Naive B cell (primary cell): Measurements from ENCODE around the gene FAM3D. TPM values are rescaled to one million over a fixed set of nuclear protein-coding genes. Genes with fewer than 3 reads are reported as not detected.
"Not testable (repeated sequence)": the region's sequence is repeated elsewhere in the genome, so short reads cannot be mapped to it uniquely, and the experiment has no call there.

Source experiments
- ATAC-seq, 2 donors: fragments of 150-1000 bp; cut with Tn5 transposase; 2 replicates each; pipeline ENCODE4 v1.10.0; 2021; ENCODE audit warnings: low read depth in 2 of 2, mild to moderate bottlenecking in 2 of 2, moderate library complexity in 2 of 2
- DNase-seq: peaks from one replicate; pipeline ENCODE4 v3.0.0; 2022
- H3K27ac Mint-ChIP-seq, 6 donors: one replicate each; pipeline ENCODE4 v1.8.0; 2020 to 2022; ENCODE audit warnings: mild to moderate bottlenecking in 6 of 6, mixed read lengths in 6 of 6, moderate library complexity in 5 of 6, inconsistent platforms in 2 of 6
- H3K27me3 Mint-ChIP-seq, 3 donors: one replicate each; pipeline ENCODE4 v1.8.0; 2021 to 2022; ENCODE audit warnings: mixed read lengths in 3 of 3, mild to moderate bottlenecking in 1 of 3
- H3K36me3 Mint-ChIP-seq, 2 donors: one replicate each; pipeline ENCODE4 v1.8.0; 2020 to 2022; ENCODE audit warnings: mixed read lengths in 2 of 2, inconsistent platforms in 1 of 2, mild to moderate bottlenecking in 1 of 2
- H3K4me1 Mint-ChIP-seq, 3 donors: one replicate each; pipeline ENCODE4 v1.8.0; 2020 to 2022; ENCODE audit warnings: mixed read lengths in 3 of 3, inconsistent platforms in 1 of 3, mild to moderate bottlenecking in 1 of 3, moderate library complexity in 1 of 3
- H3K4me3 Mint-ChIP-seq, 8 donors: one replicate each; pipeline ENCODE4 v1.8.0; 2020 to 2022; ENCODE audit warnings: mild to moderate bottlenecking in 8 of 8, mixed read lengths in 8 of 8, moderate library complexity in 8 of 8, inconsistent platforms in 2 of 8
- H3K9me3 Mint-ChIP-seq, 7 donors: one replicate each; pipeline ENCODE4 v1.8.0; 2020 to 2022; ENCODE audit warnings: mixed read lengths in 7 of 7, mild to moderate bottlenecking in 5 of 7, inconsistent platforms in 2 of 7, moderate library complexity in 1 of 7
- polyA plus RNA-seq, 6 donors: library from polyadenylated mRNA; unstranded; fragments of 300-500 nt; fragmentation: Illumina TruSeq; gene quantifications; one replicate each; pipeline ENCODE4 v1.2.3, GENCODE V29; 2021; ENCODE audit warnings: low read depth in 6 of 6

Gene FAM3D
- not detected for polyA plus RNA-seq

- Mint-ChIP-seq H3K36me3 (no peaks in the 10 kb centered on the region), H3K27ac (peak within 1 kb of the TSS in 1 of 6 donors; percentile 31), H3K4me1 (peaks cover 0 to 6% (median 0%) of the 10 kb centered on the region in 3 donors), H3K4me3 (no peak within 1 kb of the TSS), H3K9me3 (peaks cover 0 to 3% (median 0%) of the 10 kb centered on the region in 7 donors), H3K27me3 (no peaks in the 10 kb centered on the region)
- no peak for DNase-seq
- no peak for ATAC-seq
Observed at GRCh38 chr3:58666683-58667082, at the start of gene FAM3D. FAM3D (minus strand) TSS chr3:58666774; CDS start chr3:58655563, 11,211 bp downstream.

- DNase-seq (no peak), ATAC-seq (no peak)
- H3K4me3 Mint-ChIP-seq: no peak overlapping the region
- no peaks in the 10 kb centered on the region for H3K36me3 Mint-ChIP-seq
- H3K4me1 Mint-ChIP-seq: no peaks in the 10 kb centered on the region
- H3K27ac Mint-ChIP-seq: no peak overlapping the region
- peaks cover 0 to 2% (median 0%) of the 10 kb centered on the region in 7 donors for H3K9me3 Mint-ChIP-seq
- H3K27me3 Mint-ChIP-seq: no peaks in the 10 kb centered on the region
Observed at GRCh38 chr3:58713715-58714401, 47.3 kb upstream of the FAM3D start.

- DNase-seq (no peak), ATAC-seq (no peak)
- H3K4me1 Mint-ChIP-seq: no peaks in the 10 kb centered on the region
- H3K9me3 Mint-ChIP-seq: peaks cover 0 to 2% (median 0%) of the 10 kb centered on the region in 7 donors
- no peaks in the 10 kb centered on the region for H3K27me3 Mint-ChIP-seq
- H3K27ac Mint-ChIP-seq: no peak overlapping the region
- H3K4me3 Mint-ChIP-seq: no peak overlapping the region
- H3K36me3 Mint-ChIP-seq: no peaks in the 10 kb centered on the region
Observed at GRCh38 chr3:58711871-58712270, 45.3 kb upstream of the FAM3D start.

GRCh38 chr3:58708983-58709382 lies 42.4 kb upstream of the FAM3D start:
- H3K27me3 Mint-ChIP-seq, DNase-seq, ATAC-seq, H3K27ac Mint-ChIP-seq, H3K36me3 Mint-ChIP-seq, H3K4me1 Mint-ChIP-seq, H3K4me3 Mint-ChIP-seq, H3K9me3 Mint-ChIP-seq: not testable (repeated sequence)

GRCh38 chr3:58708116-58708791 lies 41.7 kb upstream of the FAM3D start:
- H3K4me3 Mint-ChIP-seq: peak overlapping the region in 1 of 8 donors; percentile 28
- no peak for ATAC-seq

GRCh38 chr3:58707390-58707930 lies 40.9 kb upstream of the FAM3D start:
- DNase-seq: no peak
- H3K4me3 Mint-ChIP-seq: no peak overlapping the region
- H3K36me3 Mint-ChIP-seq: no peaks in the 10 kb centered on the region
- no peaks in the 10 kb centered on the region for H3K4me1 Mint-ChIP-seq
- ATAC-seq: no peak
- no peaks in the 10 kb centered on the region for H3K27me3 Mint-ChIP-seq
- H3K9me3 Mint-ChIP-seq: no peaks in the 10 kb centered on the region
- H3K27ac Mint-ChIP-seq: peak overlapping the region in 1 of 6 donors; percentile 23

More at GRCh38 chr3:58708116-58708791, 41.7 kb upstream of the FAM3D start:
- H3K27ac Mint-ChIP-seq: no peak overlapping the region
- no peaks in the 10 kb centered on the region for H3K36me3 Mint-ChIP-seq
- DNase-seq: no peak
- H3K27me3 Mint-ChIP-seq: no peaks in the 10 kb centered on the region
- H3K4me1 Mint-ChIP-seq: no peaks in the 10 kb centered on the region
- H3K9me3 Mint-ChIP-seq: no peaks in the 10 kb centered on the region

- Mint-ChIP-seq H3K27me3 (no peaks in the 10 kb centered on the region), H3K36me3 (no peaks in the 10 kb centered on the region), H3K4me3 (no peak overlapping the region), H3K27ac (no peak overlapping the region), H3K4me1 (no peaks in the 10 kb centered on the region), H3K9me3 (no peaks in the 10 kb centered on the region)
- ATAC-seq (no peak), DNase-seq (no peak)
Observed at GRCh38 chr3:58706395-58707167, 40.0 kb upstream of the FAM3D start.

- DNase-seq (no peak), ATAC-seq (no peak)
- H3K36me3 Mint-ChIP-seq: no peaks in the 10 kb centered on the region
- no peak overlapping the region for H3K4me3 Mint-ChIP-seq
- no peak overlapping the region for H3K27ac Mint-ChIP-seq
- no peaks in the 10 kb centered on the region for H3K27me3 Mint-ChIP-seq
- H3K9me3 Mint-ChIP-seq: no peaks in the 10 kb centered on the region
- no peaks in the 10 kb centered on the region for H3K4me1 Mint-ChIP-seq
Observed at GRCh38 chr3:58704745-58705144, 38.2 kb upstream of the FAM3D start.

- not testable (repeated sequence) for H3K4me1 Mint-ChIP-seq, DNase-seq, ATAC-seq, H3K36me3 Mint-ChIP-seq, H3K27me3 Mint-ChIP-seq, H3K9me3 Mint-ChIP-seq, H3K27ac Mint-ChIP-seq, H3K4me3 Mint-ChIP-seq
Observed at GRCh38 chr3:58704304-58704703, 37.7 kb upstream of the FAM3D start.

- no peaks in the 10 kb centered on the region for H3K4me1 Mint-ChIP-seq
- peaks cover 0 to 6% (median 3%) of the 10 kb centered on the region in 7 donors for H3K9me3 Mint-ChIP-seq
- H3K27ac Mint-ChIP-seq: no peak overlapping the region
- ATAC-seq: no peak
- DNase-seq: no peak
- H3K27me3 Mint-ChIP-seq: no peaks in the 10 kb centered on the region
- H3K36me3 Mint-ChIP-seq: no peaks in the 10 kb centered on the region
- no peak overlapping the region for H3K4me3 Mint-ChIP-seq
Observed at GRCh38 chr3:58698246-58698645, 31.7 kb upstream of the FAM3D start.

- no peak overlapping the region for H3K27ac Mint-ChIP-seq
- DNase-seq (no peak), ATAC-seq (no peak)
- no peaks in the 10 kb centered on the region for H3K27me3 Mint-ChIP-seq
- H3K4me3 Mint-ChIP-seq: no peak overlapping the region
- no peaks in the 10 kb centered on the region for H3K4me1 Mint-ChIP-seq
- H3K9me3 Mint-ChIP-seq: peaks cover 0 to 13% (median 4%) of the 10 kb centered on the region in 7 donors
- H3K36me3 Mint-ChIP-seq: no peaks in the 10 kb centered on the region
Observed at GRCh38 chr3:58697561-58697960, 31.0 kb upstream of the FAM3D start.

- H3K9me3 Mint-ChIP-seq: peaks cover 0 to 16% (median 5%) of the 10 kb centered on the region in 7 donors
- H3K36me3 Mint-ChIP-seq, H3K4me3 Mint-ChIP-seq, H3K27ac Mint-ChIP-seq, ATAC-seq, H3K4me1 Mint-ChIP-seq, DNase-seq, H3K27me3 Mint-ChIP-seq: not testable (repeated sequence)
Observed at GRCh38 chr3:58696813-58697212, 30.2 kb upstream of the FAM3D start.

GRCh38 chr3:58696093-58696492 lies 29.5 kb upstream of the FAM3D start:
- ATAC-seq: no peak
- Mint-ChIP-seq H3K27ac (no peak overlapping the region), H3K36me3 (no peaks in the 10 kb centered on the region), H3K9me3 (peaks cover 0 to 23% (median 6%) of the 10 kb centered on the region in 7 donors), H3K4me3 (no peak overlapping the region), H3K27me3 (no peaks in the 10 kb centered on the region), H3K4me1 (no peaks in the 10 kb centered on the region)
- DNase-seq: no peak
